GM19395 (cell line): ENCODE measurements around the gene STK38L.

Source experiments
- ATAC-seq: cut with Tn5 transposase; IDR thresholded peaks from one replicate; pipeline ENCODE4 v1.9.1; 2021; ENCODE audit warnings: mild to moderate bottlenecking, moderate library complexity; ENCODE audit not compliant: unreplicated experiment

The STK38L gene

GRCh38 chr12:27342536-27342935 is 98.5 kb downstream of the STK38L start:
- ATAC-seq = no peak

- no peak for ATAC-seq
These were observed 99.3 kb downstream of the STK38L start for GRCh38 chr12:27343255-27344000.

- ATAC-seq = no peak
These were observed 100.2 kb downstream of the STK38L start for GRCh38 chr12:27344246-27344645.

GRCh38 chr12:27344760-27345159 is 100.7 kb downstream of the STK38L start:
- no peak for ATAC-seq

GRCh38 chr12:27345376-27345775 is 101.3 kb downstream of the STK38L start:
- no peak for ATAC-seq

- no peak for ATAC-seq
These were observed 103.7 kb downstream of the STK38L start for GRCh38 chr12:27347779-27348178.

- no peak for ATAC-seq
These were observed 107.4 kb downstream of the STK38L start for GRCh38 chr12:27351476-27351875.

- no peak for ATAC-seq
These were observed 111.4 kb downstream of the STK38L start for GRCh38 chr12:27355486-27355885.

GRCh38 chr12:27355979-27356378 is 111.9 kb downstream of the STK38L start:
- ATAC-seq = no peak

GRCh38 chr12:27359578-27360340 is 115.7 kb downstream of the STK38L start:
- ATAC-seq = no peak

GRCh38 chr12:27361372-27361771 is 117.3 kb downstream of the STK38L start:
- ATAC-seq = no peak

- ATAC-seq = no peak
These were observed 122.5 kb downstream of the STK38L start for GRCh38 chr12:27366621-27367020.

GRCh38 chr12:27367078-27367477 is 123.0 kb downstream of the STK38L start:
- no peak for ATAC-seq
